SK-N-MC (cell line): Measurements from ENCODE around the gene RBPJL.

Source experiments
- EZH2 ChIP-seq: fragments of 200-600 bp; sonication (generic); IDR thresholded peaks from one replicate; pipeline ENCODE4 v1.6.1; 2017; ENCODE audit warnings: antibody characterized with exemption
- FOXP2 ChIP-seq: optimal IDR thresholded peaks from 2 replicates; pipeline ENCODE3; 2011; ENCODE audit warnings: mild to moderate bottlenecking, moderate library complexity; ENCODE audit not compliant: insufficient read depth; ENCODE audit errors: extremely low read length, control extremely low read depth

DNA sequence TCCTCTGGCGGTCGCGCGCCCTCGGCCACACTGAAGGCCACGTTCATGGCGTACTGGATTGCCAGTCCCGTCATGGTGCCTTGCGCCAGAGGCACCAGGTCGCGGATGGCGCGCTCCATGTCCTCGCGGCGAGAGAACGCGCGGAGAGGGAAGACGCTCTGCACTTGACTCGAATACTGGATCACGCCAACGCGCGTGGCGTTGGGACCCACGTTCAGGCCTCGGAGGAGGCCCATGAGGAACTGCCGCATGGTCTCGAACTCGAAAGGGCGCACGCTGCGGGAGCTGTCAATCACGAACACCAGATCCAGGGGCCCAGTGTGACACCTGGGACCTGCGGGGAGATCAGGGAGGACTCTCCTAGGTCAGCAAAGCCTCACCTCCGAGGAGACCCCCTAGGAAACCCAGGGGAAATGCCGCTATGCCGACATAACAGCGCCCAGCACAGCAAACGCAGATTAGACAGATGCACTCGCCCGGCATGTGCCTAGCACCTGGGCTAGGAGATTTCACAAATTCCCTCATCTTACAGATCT lies 2.1 kb upstream of the RBPJL start:
- TF ChIP-seq EZH2 (no peak), FOXP2 (no peak)
